Hematopoietic multipotent progenitor cell treated with erythropoietin and hydrocortisone succinate and interleukin-3 and kit ligand, for 6 days (in vitro differentiated cells): ENCODE measurements around the gene PPP2R3A.
"Not testable (repeated sequence)": the region's sequence is repeated elsewhere in the genome, so short reads cannot be mapped to it uniquely, and the experiment has no call there.

Experiments
- DNase-seq: peaks from one replicate; pipeline ENCODE4 v3.0.0-alpha.2; 2015

The PPP2R3A gene

GRCh38 chr3:136110481-136110880, 145.0 kb downstream of the PPP2R3A start:
- no peak for DNase-seq

- no peak for DNase-seq
These were observed 148.9 kb downstream of the PPP2R3A start for GRCh38 chr3:136114421-136114820.

GRCh38 chr3:136119332-136119731, 153.8 kb downstream of the PPP2R3A start:
- not testable (repeated sequence) for DNase-seq

GRCh38 chr3:136119783-136120182, 154.3 kb downstream of the PPP2R3A start:
- not testable (repeated sequence) for DNase-seq

- DNase-seq: no peak
These were observed 155.1 kb downstream of the PPP2R3A start for GRCh38 chr3:136120373-136121348.

GRCh38 chr3:136122006-136122405, 156.5 kb downstream of the PPP2R3A start:
- no peak for DNase-seq

GRCh38 chr3:136131647-136132046, 166.1 kb downstream of the PPP2R3A start:
- DNase-seq: not testable (repeated sequence)

GRCh38 chr3:136134091-136134490, 168.6 kb downstream of the PPP2R3A start:
- no peak for DNase-seq

- peak; percentile 95 for DNase-seq
These were observed 169.7 kb downstream of the PPP2R3A start for GRCh38 chr3:136135039-136135802.

- DNase-seq: peak; percentile 30
These were observed 170.9 kb downstream of the PPP2R3A start for GRCh38 chr3:136136454-136136853.

- DNase-seq: no peak
These were observed 175.8 kb downstream of the PPP2R3A start for GRCh38 chr3:136141291-136141785.

- DNase-seq: no peak
These were observed 176.4 kb downstream of the PPP2R3A start for GRCh38 chr3:136141891-136142290.

GRCh38 chr3:136142592-136142991, 177.1 kb downstream of the PPP2R3A start:
- no peak for DNase-seq

GRCh38 chr3:136144397-136144796, 178.9 kb downstream of the PPP2R3A start:
- DNase-seq: not testable (repeated sequence)

GRCh38 chr3:136146981-136147729, 181.6 kb downstream of the PPP2R3A start:
- no peak for DNase-seq

GRCh38 chr3:136149667-136150066, 184.1 kb downstream of the PPP2R3A start:
- no peak for DNase-seq

- no peak for DNase-seq
These were observed 185.7 kb downstream of the PPP2R3A start for GRCh38 chr3:136151219-136151618.

- no peak for DNase-seq
These were observed 186.8 kb downstream of the PPP2R3A start for GRCh38 chr3:136152176-136152843.

GRCh38 chr3:136152963-136153362, 187.4 kb downstream of the PPP2R3A start:
- DNase-seq: no peak

GRCh38 chr3:136161516-136161915, 196.0 kb downstream of the PPP2R3A start:
- DNase-seq: no peak

- DNase-seq: no peak
These were observed 196.8 kb downstream of the PPP2R3A start for GRCh38 chr3:136162322-136162721.

- DNase-seq: peak; percentile 36
These were observed 198.1 kb downstream of the PPP2R3A start for GRCh38 chr3:136163607-136164006.
